ENCODE data around the gene BLM.

The BLM gene

DNA sequence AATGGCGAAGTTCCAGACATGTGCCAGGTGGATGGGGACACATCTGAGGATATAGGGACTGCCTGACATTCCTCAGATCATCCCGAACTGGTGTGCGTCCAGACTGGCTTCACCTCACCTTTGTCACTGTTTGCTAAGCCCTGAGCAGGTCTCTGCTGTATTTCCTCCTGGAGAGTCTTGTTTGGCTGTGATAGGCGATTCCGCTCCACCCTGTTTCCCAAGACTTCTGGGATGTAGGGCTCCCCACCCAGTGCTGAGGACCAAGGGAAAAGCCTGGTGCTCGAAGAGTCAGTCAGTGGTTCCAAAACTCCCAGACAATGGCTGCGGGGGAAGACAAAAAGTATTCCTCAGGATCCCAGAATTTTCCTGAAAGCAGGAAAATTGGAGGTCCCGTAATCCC, 140.2 kb downstream of the BLM start:
- no peak for DNase-seq

DNA sequence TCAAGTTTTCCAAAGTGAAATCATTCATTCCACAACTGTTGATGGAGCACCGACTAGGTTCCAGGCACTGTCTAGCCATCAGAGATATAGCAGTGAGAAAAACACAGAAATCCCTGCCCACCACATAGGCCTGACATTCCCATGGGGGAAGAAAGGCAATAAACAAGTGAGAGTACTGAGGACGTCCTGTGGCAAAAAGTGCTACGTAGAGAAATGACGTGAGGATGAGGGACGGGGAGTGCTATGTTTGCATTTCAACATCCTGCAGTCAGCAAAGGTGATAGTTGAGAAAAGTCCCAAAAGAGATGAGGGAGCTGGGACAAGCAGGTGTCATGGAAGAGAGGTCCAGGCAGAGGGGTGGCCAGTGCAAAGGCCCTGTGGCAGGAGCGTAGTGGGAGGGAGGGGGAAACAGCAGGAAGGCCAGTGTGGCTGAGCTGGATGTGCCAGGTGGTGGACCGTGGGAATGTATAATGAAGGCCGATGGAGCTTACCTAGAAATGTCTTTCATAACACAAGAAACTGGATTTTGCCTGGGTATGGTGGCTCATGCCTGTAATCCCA, 140.8 kb downstream of the BLM start:
- DNase-seq, result no peak

DNA sequence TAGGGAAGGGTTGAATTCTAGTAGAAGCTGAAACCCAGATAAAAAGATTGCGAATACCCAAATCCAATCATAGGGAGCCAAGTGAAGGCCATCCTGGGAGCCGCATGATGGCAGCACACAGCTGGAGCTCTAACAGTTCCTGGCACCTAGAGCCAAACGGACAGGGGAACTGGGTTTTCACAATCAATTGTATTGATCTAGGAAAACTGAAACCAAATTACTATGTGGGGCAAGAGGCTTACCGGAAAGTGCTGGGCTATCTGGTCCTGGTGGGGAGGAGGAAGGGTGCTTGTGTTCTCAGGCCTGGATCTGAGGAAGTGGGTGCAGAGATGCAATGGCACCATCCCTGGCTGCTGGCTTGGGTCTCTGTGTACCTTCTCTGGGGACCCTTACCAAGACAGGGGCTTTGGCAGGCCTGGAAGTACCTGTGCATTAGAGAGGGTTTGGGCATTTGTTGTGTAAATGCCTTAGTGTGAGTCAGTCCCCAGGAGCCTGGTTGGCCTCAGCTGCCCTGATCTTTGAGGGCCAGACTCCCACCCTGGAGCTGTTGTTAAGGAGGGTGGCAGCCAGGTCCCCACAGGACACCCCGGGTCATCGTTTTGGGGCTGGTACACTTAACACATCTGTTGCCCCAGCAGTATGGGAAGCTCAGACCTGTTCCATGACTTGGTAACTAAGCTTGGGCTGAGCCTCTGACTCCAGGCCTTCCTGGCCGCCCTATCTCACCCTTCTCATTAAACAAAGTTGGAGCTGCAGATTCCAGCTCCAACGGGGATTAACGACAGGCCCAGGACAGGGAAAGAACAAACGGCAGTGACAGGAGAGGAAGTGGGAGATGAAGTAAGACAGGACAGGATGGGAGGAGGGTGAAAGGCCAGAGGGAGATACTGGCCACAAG, 142.3 kb downstream of the BLM start:
- no peak for DNase-seq

DNA sequence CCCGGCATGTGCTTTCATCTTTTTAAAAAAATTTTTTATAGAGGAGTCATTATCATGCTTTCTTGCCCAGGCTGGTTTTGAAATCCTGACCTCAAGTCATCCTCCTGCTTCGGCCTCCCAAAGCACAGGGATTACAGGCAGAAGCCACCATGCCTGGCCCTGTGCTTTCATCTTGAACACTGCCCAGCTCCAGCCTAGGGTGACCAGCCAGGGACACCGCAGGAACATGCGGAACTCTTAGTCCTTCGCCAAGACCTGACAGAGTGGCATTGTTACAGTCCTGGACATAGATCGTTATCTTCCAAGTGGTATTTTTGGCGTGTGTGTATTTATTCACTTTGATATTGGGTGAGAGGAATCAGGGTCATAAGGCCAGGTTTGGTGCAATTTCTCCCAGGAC, 143.3 kb downstream of the BLM start:
- no peak for DNase-seq

DNA sequence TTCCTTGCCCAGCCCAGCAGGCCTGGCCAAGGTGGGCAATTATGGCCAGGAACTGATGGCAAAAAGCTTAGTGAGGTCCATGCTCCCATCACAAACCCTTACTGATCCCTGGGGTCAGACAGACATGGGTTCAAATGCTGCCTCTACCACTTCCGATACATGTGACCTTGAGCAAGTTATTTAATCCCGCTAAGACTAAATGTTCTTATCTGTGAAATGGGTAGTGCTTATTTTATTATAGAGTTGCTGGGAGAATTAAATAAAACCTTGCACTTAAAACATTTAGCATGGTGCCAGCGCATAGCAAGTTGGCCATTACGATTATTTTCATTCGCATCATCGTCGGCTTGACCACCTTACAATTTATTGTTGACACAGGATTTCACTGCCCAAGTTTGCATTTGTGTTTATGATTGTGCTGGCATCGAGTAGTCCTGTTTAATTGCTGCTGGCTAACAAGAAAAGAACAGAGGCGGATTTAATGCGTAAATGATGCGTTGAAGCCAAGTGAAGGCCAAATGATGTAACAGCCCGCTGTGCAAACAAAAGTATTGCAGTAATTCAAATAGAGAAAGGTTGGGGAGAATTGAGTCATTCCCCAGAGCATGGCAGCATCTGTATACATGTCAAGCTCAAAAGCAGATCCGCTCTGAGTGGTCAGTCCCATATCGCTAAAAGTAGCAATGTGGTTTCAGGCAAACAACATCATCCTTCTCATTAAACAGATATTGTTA, 144.0 kb downstream of the BLM start:
- DNase-seq, result no peak

DNA sequence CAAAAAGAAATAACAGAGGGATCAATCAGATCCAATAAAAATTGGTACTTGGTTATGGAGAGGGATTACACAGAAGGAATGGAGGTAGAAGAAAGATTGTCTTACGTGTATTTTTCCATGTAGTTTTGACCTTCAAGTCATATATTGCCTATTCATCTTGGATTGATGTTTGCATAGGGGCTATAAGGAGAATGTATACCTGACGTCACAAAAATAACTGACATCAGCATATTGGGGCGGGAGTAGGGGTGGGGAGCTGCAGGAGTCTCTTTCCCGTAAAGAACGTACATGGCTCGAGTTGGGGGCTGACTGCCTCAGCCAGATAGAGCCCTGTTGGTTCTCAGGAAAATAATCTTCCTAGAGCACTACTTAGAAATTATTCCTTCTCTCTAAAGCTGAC, 145.3 kb downstream of the BLM start:
- DNase-seq, result no peak

DNA sequence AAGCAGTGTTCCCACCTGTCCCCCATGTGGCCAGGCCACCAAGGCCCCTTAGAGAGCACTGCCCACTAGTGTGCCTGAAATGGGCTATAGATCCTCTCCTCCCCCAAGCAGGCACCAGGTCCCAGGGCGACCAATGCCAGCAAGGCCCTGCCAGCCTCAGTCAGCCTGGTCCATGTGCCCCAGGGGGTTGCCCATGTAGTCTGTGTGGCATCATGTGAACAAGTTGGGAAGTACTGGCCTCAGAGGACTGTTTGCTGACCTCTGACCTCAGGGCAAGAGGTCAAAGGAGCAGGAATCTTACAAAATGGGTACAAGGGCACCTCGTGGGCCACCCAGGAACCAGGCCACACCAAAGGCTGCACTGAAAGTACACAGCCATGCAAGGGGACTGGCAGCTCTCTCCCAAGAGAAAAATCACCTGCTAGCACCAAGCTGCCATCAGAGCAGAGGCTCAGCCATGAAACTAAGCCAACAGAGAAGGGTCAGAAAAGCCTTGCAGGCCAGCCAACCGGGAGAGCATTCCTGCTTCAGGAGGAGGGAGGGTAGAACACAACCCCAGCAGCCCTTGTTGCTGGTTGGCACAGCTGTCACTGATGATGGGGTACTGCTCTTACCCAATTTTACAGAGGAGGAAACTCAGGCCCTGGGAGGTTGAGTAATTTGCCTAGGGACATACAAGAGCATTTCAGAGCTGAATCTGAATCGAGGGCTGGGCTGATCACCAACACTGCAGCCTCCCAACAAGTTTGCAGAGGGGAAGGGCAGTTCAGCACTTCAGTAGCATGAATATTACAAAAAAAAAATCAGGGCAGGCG, 146.0 kb downstream of the BLM start:
- DNase-seq, result no peak

DNA sequence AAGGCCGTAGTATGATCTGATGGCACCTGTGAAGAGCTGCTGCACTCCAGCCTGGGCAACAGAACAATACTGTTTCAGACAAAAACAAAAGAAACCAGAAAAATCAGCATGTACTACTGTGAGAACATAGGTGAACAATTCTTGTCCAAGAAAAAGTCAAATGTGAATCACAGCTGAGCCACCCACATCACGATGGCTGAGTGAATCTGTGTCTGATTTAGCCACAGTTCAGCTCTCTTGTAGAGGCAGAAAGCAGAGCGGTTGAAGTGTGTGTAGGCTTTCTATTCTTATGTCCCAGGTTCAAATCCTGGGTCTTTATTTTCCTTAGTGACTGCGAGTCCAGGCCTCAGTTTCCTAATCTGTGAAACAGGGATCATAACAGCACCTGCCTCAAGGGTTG, 146.8 kb downstream of the BLM start:
- no peak for DNase-seq

DNA sequence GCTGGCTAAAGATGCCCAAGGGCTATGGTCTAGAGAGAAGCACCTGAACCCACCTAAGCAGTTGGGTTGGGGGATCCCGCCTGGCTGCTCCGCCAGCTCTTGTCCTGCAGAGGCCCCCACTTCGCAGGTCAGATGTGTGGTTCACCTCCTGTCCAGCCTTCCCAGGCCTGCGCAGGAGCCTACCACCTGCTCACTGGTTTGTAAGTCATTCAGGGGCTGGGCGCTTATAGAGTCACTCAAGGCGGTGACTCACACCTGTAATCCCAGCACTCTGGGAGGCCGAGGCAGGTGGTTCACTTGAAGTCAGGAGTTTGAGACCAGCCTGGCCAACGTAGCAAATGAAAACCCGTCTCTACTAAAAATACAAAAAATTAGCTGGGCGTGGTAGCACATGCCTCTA, 147.4 kb downstream of the BLM start:
- no peak for DNase-seq

DNA sequence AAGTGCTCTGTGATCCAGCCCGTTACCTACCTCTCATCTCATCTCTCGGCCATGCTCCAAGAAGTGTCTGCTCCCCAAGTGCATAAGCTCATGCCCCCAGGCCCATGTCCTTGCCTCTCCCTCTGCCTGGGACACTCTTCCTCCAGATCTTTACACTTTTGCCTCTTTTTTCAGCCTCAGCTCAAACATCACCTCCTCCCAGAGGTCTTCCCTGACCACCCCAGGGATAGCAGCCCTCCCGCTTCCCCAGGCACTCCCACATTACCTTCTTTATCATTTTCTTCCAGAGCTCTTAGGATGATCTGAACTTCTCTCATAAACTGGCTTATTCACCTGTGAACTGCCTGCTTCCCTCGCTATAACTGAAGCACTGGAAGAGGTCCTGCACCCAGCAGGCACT, 148.6 kb downstream of the BLM start:
- DNase-seq, result no peak

Measured in activated gamma-delta T cell (primary cell).